SK-N-SH treated with all-trans-retinoic acid at 6 μM for 48 hours (cell line): ENCODE data around the gene SCGB1A1.
A peak's percentile ranks its signal among the peaks of the same experiment; 100 is the strongest.

Experiments used
- ATAC-seq: fragments of 200-7000 bp; cut with Tn5 transposase; 3 replicates; pipeline ENCODE4 v1.9.1; 2020; ENCODE audit warnings: mild to moderate bottlenecking, moderate library complexity
- ARNTL ChIP-seq: fragments of 450-650 bp; formaldehyde crosslinking; IDR thresholded peaks from 2 replicates; pipeline ENCODE4 v1.5.0; 2020; ENCODE audit warnings: low read depth, mild to moderate bottlenecking, moderate library complexity, borderline replicate concordance
- CREB5 ChIP-seq: fragments of 250-450 bp; sonication (Bioruptor Pico); IDR thresholded peaks from 2 replicates; pipeline ENCODE4 v1.5.1; 2020; ENCODE audit warnings: low read depth, mild to moderate bottlenecking, moderate library complexity
- CSRNP3 ChIP-seq: fragments of 250-450 bp; sonication (Bioruptor Pico); IDR thresholded peaks from 2 replicates; pipeline ENCODE4 v1.5.1; 2021; ENCODE audit warnings: mild to moderate bottlenecking, moderate library complexity
- ESRRG ChIP-seq: fragments of 250-450 bp; sonication (Bioruptor Pico); IDR thresholded peaks from 2 replicates; pipeline ENCODE4 v1.6.1; 2021; ENCODE audit warnings: mild to moderate bottlenecking
- ISL1 ChIP-seq: fragments of 250-450 bp; sonication (Bioruptor Pico); IDR thresholded peaks from 2 replicates; pipeline ENCODE4 v2.1.2; 2022; ENCODE audit warnings: mild to moderate bottlenecking, moderate library complexity
- OSR1 ChIP-seq: fragments of 250-450 bp; sonication (Bioruptor Pico); IDR thresholded peaks from 2 replicates; pipeline ENCODE4 v1.8.0; 2022; ENCODE audit warnings: moderate library complexity, mild to moderate bottlenecking, inconsistent platforms
- PATZ1 ChIP-seq: fragments of 250-450 bp; sonication (Bioruptor Pico); IDR thresholded peaks from 2 replicates; pipeline ENCODE4 v1.8.0; 2020; ENCODE audit warnings: mild to moderate bottlenecking, moderate library complexity, borderline replicate concordance
- PPARA ChIP-seq: fragments of 250-450 bp; sonication (Bioruptor Pico); IDR thresholded peaks from 2 replicates; pipeline ENCODE4 v1.5.0; 2020; ENCODE audit warnings: mild to moderate bottlenecking, borderline replicate concordance
- RARB ChIP-seq: fragments of 250-450 bp; sonication (Bioruptor Pico); IDR thresholded peaks from 2 replicates; pipeline ENCODE4 v1.8.0; 2021; ENCODE audit warnings: mild to moderate bottlenecking, moderate library complexity
- TCF4 ChIP-seq: fragments of 250-450 bp; sonication (Bioruptor Pico); IDR thresholded peaks from 2 replicates; pipeline ENCODE4 v1.8.0; 2021; ENCODE audit warnings: mild to moderate bottlenecking, moderate library complexity, borderline replicate concordance
- TOX ChIP-seq: fragments of 250-450 bp; sonication (Bioruptor Pico); IDR thresholded peaks from 2 replicates; pipeline ENCODE4 v1.8.0; 2021; ENCODE audit warnings: mild to moderate bottlenecking, moderate library complexity, borderline replicate concordance
- TSHZ2 ChIP-seq: fragments of 250-450 bp; sonication (Bioruptor Pico); IDR thresholded peaks from 2 replicates; pipeline ENCODE4 v1.5.0; 2020; ENCODE audit warnings: mild to moderate bottlenecking, moderate library complexity
- ZFP3 ChIP-seq: fragments of 250-450 bp; sonication (Bioruptor Pico); IDR thresholded peaks from 2 replicates; pipeline ENCODE4 v1.5.0; 2020; ENCODE audit warnings: mild to moderate bottlenecking, moderate library complexity
- ZFP30 ChIP-seq: fragments of 450-650 bp; formaldehyde crosslinking; IDR thresholded peaks from 2 replicates; pipeline ENCODE4 v1.5.0; 2022; ENCODE audit warnings: mild to moderate bottlenecking, moderate library complexity
- ZNF70 ChIP-seq: fragments of 450-650 bp; formaldehyde crosslinking; IDR thresholded peaks from 2 replicates; pipeline ENCODE4 v1.5.0; 2020; ENCODE audit warnings: mild to moderate bottlenecking, moderate library complexity
- ZNF8 ChIP-seq: fragments of 450-650 bp; formaldehyde crosslinking; IDR thresholded peaks from 2 replicates; pipeline ENCODE4 v1.5.0; 2020; ENCODE audit warnings: mild to moderate bottlenecking, moderate library complexity

Gene SCGB1A1

GRCh38 chr11:62431171-62431901 lies 12.5 kb downstream of the SCGB1A1 start:
- TF ChIP-seq TCF4 = no peak
- no peak for TF ChIP-seq ARNTL (CRISPR knock-in tag)
- TF ChIP-seq, all 23 proteins: peak for 0
- ATAC-seq = peak; percentile 33

GRCh38 chr11:62432695-62433094 lies 13.9 kb downstream of the SCGB1A1 start:
- TF ChIP-seq ZNF70 (CRISPR knock-in tag) = no peak
- no peak for TF ChIP-seq PATZ1 (CRISPR knock-in tag)
- no peak for ATAC-seq

GRCh38 chr11:62433141-62433903 lies 14.5 kb downstream of the SCGB1A1 start:
- no peak for TF ChIP-seq RARB (CRISPR knock-in tag)
- ATAC-seq = no peak

- TF ChIP-seq ARNTL (CRISPR knock-in tag) (no peak), PATZ1 (CRISPR knock-in tag) (no peak), OSR1 (CRISPR knock-in tag) (no peak)
- TF ChIP-seq, all 23 proteins: peak for 0
- ATAC-seq = no peak
Measured at GRCh38 chr11:62433904-62434276, 15.1 kb downstream of the SCGB1A1 start.

GRCh38 chr11:62435846-62436660 lies 17.2 kb downstream of the SCGB1A1 start:
- TF ChIP-seq TCF4 = no peak
- no peak for TF ChIP-seq ESRRG (CRISPR knock-in tag)
- TF ChIP-seq CSRNP3 (CRISPR knock-in tag) = no peak
- ATAC-seq = no peak

GRCh38 chr11:62437616-62438015 lies 18.8 kb downstream of the SCGB1A1 start:
- ATAC-seq = no peak
- TF ChIP-seq CSRNP3 (CRISPR knock-in tag) = no peak
- no peak for TF ChIP-seq PPARA (CRISPR knock-in tag)
- TF ChIP-seq ZFP30 (CRISPR knock-in tag) = no peak
- no peak for TF ChIP-seq TSHZ2 (CRISPR knock-in tag)
- TF ChIP-seq ISL1 (CRISPR knock-in tag) = no peak
- TF ChIP-seq RARB (CRISPR knock-in tag) = no peak
- TF ChIP-seq TOX (CRISPR knock-in tag) = no peak
- TF ChIP-seq CREB5 (CRISPR knock-in tag) = no peak
- no peak for TF ChIP-seq ZFP3 (CRISPR knock-in tag)
- no peak for TF ChIP-seq ZNF8
- TF ChIP-seq TCF4 = no peak
